HUES48 (cell line): ENCODE measurements around the gene TMEM204.

Experiments used
- H3K27ac ChIP-seq: one replicate; pipeline ENCODE4 v1.7.0; 2013; ENCODE audit warnings: low read depth, low read length, inconsistent platforms
- H3K27me3 ChIP-seq: 2 replicates; pipeline ENCODE4 v1.6.1; 2013; ENCODE audit warnings: mild to moderate bottlenecking, low read length; ENCODE audit not compliant: control insufficient read depth, insufficient read depth
- H3K36me3 ChIP-seq: 2 replicates; pipeline ENCODE4 v1.6.1; 2013; ENCODE audit warnings: low read length; ENCODE audit not compliant: control insufficient read depth, insufficient read depth
- H3K4me1 ChIP-seq: 2 replicates; pipeline ENCODE4 v1.6.1; 2013; ENCODE audit warnings: mild to moderate bottlenecking, low read length; ENCODE audit not compliant: control insufficient read depth, insufficient read depth
- H3K4me3 ChIP-seq: 2 replicates; pipeline ENCODE4 v1.5.1; 2013; ENCODE audit warnings: mild to moderate bottlenecking, low read depth, low read length
- H3K9ac ChIP-seq: 2 replicates; pipeline ENCODE4 v1.6.1; 2013; ENCODE audit warnings: mild to moderate bottlenecking, low read depth, low read length, moderate library complexity
- H3K9me3 ChIP-seq: 2 replicates; pipeline ENCODE4 v1.6.1; 2013; ENCODE audit warnings: low read length; ENCODE audit not compliant: control insufficient read depth, insufficient read depth

The TMEM204 gene

DNA sequence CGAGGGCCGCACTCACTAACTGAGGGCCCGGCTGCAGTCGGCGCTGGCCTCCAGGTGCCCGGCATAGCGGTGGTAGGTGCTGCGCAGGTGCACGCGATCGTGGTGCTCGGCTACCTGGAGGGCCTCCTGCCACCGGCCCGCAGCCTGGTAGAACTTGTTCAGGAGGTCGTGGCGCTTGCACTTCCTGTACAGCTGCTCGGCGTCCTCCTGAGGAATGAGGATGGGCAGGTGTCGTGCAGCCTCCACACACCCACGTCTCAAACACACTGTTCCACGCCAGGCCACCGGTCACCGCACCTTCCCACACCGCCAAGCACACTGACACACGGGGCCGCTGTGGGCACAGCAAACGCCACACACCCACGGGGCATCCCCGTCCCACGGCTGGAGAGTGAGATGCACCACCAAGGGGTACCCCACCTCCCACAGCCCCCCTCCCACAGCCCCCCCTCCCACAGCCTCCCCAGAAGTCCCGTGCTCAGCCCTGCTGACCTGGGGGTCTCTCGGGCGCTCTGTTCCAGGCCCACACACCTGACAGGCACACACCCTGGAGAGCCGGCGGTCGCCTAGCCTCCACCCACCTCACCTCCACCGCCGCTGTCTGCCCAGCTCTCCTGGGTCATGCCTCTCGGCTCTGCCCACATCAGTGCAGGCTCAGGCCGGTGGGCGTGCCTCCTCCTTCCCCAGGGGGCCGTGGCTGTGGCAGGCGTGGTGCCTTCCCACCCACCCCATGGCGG lies 7.4 kb upstream of the TMEM204 start:
- Histone ChIP-seq H3K4me3 (no peak overlapping the region), H3K36me3 (no peaks in the 10 kb centered on the region), H3K9ac (no peak overlapping the region), H3K4me1 (no peaks in the 10 kb centered on the region), H3K27ac (no peak overlapping the region), H3K9me3 (no peaks in the 10 kb centered on the region), H3K27me3 (no peaks in the 10 kb centered on the region)

DNA sequence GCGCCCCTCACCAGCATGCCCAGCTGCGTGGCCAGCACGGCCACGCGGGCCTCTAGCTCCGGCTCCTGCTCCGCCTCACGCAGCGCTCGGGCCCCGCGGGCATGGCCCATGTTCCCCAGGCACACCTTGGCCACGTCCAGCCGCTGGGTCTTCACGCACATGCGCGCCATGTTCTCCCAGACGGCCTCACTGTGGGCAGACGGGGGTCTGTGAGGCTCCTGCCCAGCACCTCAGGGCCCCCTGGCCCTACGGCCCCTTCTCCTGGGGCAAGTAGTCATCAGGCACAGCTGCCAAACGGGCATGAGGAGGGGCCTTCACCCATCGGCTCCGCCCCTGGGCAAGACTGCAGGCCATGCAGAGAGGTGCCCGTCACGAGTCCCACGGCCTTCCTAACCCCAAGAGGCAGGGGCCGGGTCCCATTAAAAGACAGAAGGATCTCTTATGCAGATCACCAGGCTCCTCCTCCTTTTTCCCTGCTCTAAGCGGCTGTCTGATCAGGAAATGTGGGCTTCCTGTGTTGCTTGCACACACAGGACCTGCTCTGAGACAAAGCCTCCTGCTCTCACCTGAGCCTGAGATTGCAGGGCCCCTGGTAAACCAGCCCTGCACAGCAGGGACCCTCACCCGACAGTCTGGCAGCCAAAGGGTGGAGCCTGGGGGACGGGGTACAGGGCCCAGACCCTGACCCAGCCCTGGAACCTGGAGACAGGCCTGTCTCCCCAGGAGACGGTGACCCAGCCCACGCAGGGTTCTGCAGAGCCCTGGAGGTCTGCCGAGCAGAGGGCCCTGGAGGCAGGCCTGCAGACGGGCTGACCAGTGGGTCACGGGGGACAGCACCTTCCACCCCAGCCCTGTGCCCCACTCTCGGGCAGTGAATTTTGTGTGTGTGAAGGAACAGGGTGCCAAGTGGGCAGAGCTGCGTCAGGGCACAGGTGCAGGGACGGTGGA lies 6.6 kb upstream of the TMEM204 start:
- Histone ChIP-seq H3K4me1 (no peaks in the 10 kb centered on the region), H3K9me3 (no peaks in the 10 kb centered on the region), H3K9ac (no peak overlapping the region), H3K4me3 (no peak overlapping the region), H3K27me3 (no peaks in the 10 kb centered on the region), H3K27ac (no peak overlapping the region), H3K36me3 (no peaks in the 10 kb centered on the region)

DNA sequence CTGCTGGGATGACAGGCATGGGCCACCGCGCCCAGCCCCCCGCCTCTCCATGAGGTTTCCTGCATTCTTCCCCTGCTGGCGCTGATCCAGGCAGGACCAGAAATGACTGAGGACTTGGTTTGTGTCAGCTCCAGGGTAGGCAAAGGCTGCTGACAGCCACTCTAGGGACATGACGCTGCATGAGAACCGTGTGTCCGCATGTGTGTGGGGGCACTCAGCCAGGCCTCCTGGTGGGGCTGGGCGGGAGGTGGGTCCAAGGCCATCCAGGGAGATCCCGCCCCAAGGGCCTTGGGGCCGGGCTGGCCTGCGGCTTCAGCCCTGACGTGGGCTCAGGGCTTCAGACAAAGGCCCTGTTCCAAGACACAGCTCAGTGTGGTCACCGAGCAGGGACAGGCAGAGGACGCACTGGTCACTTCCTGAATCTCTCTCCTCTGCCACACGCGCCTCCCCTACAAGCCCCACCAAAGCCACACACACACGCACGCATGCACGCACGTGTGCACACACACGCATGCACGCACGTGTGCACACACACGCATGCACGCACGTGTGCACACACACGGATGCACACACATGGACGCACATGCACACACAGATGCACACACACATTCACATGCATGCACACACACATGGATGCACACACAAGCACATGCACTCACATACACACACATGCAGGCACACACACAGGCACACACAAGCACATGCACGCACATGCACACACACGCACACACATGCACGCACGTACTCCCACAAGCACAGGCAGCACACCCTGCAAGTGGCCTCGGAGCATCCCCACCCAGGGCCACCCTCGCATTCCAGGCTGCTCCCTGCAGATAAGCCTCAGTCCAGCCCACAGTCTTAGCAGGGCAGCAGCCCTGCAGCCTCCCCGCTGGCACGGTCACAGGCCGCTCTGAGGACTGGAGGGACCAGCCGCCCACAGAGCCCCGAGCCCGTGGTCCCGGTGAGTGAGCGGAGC lies 5.3 kb upstream of the TMEM204 start:
- Histone ChIP-seq H3K9ac (no peak overlapping the region), H3K36me3 (no peaks in the 10 kb centered on the region), H3K27ac (no peak overlapping the region), H3K27me3 (no peaks in the 10 kb centered on the region), H3K4me3 (no peak overlapping the region), H3K9me3 (no peaks in the 10 kb centered on the region), H3K4me1 (no peaks in the 10 kb centered on the region)

DNA sequence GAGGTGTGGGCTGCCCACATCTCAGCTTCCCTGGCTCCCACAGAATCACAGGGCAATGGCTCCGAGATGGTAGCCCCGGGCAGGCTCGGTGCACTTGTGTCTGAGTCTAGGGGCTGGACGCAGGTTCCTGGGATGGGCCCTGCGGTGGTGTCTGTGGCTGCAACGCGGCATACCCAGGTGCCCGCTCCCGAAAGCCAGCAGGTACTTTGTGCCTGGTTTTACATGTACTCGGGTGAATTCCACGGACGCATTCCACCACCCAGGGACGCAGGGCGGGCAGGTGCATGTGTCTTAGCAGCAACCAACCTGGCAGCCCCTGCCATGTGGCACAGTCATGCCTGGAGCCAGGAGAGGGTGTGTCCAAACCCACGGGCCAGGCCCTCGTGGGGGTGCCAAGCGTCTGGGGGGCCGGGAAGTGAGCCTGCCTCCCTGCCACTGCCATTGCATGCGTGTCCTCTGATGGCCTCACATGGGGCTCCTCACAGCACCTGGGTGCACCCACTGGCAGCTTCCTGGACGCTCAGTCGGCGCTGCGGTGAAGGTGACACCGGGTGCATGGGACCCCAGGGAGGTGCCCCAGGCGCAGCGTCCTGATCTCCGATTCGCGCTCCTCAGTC lies 4.4 kb upstream of the TMEM204 start:
- no peaks in the 10 kb centered on the region for H3K27me3 ChIP-seq
- H3K9me3 ChIP-seq: no peaks in the 10 kb centered on the region
- no peak overlapping the region for H3K27ac ChIP-seq
- H3K36me3 ChIP-seq: no peaks in the 10 kb centered on the region
- no peak overlapping the region for H3K9ac ChIP-seq
- H3K4me3 ChIP-seq: no peak overlapping the region
- H3K4me1 ChIP-seq: no peaks in the 10 kb centered on the region

DNA sequence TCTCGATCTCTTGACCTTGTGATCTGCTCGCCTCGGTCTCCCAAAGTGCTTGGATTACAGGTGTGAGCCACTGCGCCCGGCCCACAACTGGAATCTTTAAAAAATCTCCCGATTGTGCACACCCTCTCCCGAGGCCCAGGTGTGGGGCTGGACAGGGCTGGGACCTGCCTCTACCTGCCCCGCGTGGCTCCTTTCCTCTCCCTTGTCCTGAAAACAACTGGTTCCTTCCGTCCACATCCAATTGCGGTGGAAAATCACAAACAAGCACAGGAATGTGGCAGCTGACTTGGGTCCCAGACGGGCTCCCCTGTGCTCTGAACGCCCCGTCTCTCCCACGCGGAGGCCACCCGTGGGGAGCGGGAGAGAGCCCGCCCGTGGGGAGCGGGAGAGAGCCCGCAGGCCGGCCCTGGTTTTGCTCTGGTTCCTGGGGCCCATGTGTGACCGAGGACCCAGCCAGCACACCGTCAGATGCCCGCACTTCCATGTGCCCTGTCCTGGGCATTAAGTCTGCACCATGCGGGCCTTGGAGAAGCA lies 3.0 kb upstream of the TMEM204 start:
- no peak overlapping the region for H3K9ac ChIP-seq
- no peaks in the 10 kb centered on the region for H3K4me1 ChIP-seq
- H3K36me3 ChIP-seq: no peaks in the 10 kb centered on the region
- H3K4me3 ChIP-seq: no peak overlapping the region
- no peak overlapping the region for H3K27ac ChIP-seq
- no peaks in the 10 kb centered on the region for H3K27me3 ChIP-seq
- no peaks in the 10 kb centered on the region for H3K9me3 ChIP-seq

DNA sequence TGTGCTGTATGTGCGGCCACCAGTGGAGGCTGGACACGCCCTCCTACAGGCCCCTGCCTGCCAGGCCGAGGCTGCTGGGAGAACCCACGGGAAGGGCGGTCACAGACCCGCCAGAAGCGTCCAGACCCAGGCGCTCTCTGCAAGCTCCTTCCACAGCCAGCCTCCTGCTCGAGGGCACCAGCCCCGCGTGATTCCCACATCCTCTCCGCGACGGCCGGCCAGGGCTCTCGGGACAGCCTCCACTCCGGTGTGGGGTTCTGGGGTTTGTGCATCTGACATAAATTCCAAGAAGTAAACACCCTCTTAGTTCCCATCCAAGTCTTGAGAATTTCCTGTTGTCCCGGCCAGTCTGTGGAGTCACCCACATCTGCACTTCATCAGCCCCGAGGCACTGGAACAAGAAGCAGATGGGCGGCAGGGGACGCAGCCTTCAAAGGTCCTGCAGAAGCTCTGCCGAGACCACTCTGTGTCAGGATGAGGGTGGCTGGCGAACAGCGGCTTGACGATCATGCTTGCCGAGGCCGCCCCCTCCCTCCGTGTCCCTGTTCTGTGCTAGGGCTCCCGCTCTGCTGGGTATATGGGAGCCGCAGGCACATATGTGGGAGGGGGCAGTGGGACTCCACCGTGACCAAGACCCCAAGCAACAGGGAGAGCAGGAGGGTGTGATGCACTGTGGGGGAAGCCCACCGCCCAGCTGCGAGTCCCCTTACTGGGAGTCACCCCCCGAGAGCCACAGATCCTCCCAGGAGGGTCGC lies 2.4 kb upstream of the TMEM204 start:
- Histone ChIP-seq H3K4me3 (no peak overlapping the region), H3K27ac (no peak overlapping the region), H3K9me3 (no peaks in the 10 kb centered on the region), H3K9ac (no peak overlapping the region), H3K36me3 (no peaks in the 10 kb centered on the region), H3K27me3 (no peaks in the 10 kb centered on the region), H3K4me1 (no peaks in the 10 kb centered on the region)

DNA sequence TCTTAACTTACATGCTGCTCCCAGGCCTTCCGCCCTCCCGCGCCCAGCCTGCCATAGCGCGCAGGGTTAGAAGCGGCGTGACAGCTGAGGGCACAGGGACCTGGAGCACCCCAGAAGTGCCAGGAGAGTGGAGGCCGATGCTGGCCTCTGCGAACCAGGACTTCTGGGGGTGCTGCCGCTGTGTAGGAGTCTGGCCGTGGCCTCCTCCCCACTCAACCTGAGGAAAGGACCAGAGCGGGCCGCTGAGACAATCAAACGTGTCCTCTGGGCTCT lies 1.9 kb upstream of the TMEM204 start:
- Histone ChIP-seq H3K9ac (no peak overlapping the region), H3K4me1 (no peaks in the 10 kb centered on the region)

DNA sequence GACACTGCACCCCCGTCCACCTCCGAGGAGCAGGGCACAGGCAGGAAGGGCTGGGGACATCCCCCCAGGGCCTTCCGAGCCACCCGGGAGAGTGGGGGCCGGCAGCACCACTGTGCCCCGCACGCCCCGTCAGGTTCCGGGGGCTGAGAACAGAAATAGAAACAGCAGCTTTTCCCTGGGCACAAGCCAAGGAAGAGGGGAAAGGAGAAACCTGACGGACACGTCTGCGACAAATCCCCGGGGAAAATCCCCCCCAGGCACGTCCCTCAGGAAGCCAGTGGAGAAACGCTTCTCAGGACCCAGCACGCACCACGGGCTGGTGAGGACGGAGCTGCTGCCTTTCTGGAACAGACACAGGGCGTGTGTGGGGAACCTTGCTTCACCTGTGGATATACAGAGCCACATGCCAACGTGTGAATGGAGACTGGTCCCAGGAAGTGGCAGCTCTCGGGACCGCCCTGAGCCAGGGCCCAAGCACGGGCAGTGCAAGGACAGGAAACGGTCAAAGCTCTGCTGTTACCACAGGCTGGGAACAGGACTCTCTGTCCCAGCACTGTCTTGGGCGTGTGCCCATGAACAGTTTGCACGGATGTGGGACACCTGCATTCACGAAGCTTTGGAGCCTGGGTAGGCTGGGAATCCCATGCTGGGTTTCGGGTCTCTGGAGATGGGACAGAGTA lies 1.2 kb upstream of the TMEM204 start:
- no peaks in the 10 kb centered on the region for H3K27me3 ChIP-seq
- H3K36me3 ChIP-seq: no peaks in the 10 kb centered on the region
- H3K27ac ChIP-seq: no peak overlapping the region
- no peak overlapping the region for H3K4me3 ChIP-seq
- no peaks in the 10 kb centered on the region for H3K9me3 ChIP-seq
- H3K4me1 ChIP-seq: no peaks in the 10 kb centered on the region
- H3K9ac ChIP-seq: no peak overlapping the region

More for the DNA sequence above, 1.9 kb upstream of the TMEM204 start:
- Histone ChIP-seq H3K27me3 (no peaks in the 10 kb centered on the region), H3K36me3 (no peaks in the 10 kb centered on the region), H3K27ac (no peak overlapping the region), H3K4me3 (no peak overlapping the region), H3K9me3 (no peaks in the 10 kb centered on the region)

DNA sequence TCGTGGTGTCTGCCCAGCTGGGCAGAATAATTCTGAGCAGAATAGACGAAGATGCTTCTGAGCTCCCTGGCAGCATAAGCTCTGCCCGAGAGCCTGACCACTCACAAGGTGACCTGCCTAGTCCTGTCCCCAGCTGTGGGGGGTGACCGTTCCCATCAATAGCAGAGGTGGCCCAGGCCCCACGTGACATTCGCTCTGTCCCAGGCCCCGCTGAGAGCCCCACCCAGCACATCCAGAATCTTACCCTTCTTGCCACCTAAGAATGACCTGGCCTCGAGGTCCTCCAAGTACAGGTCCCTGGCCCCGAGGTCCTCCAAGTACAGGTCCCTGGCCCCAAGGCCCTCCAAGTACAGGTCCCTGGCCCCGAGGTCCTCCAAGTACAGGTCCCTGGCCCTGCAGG lies 695 bp upstream of the TMEM204 start:
- no peaks in the 10 kb centered on the region for H3K4me1 ChIP-seq
- no peak overlapping the region for H3K4me3 ChIP-seq
- no peaks in the 10 kb centered on the region for H3K9me3 ChIP-seq
- H3K9ac ChIP-seq: no peak overlapping the region
- H3K36me3 ChIP-seq: no peaks in the 10 kb centered on the region
- H3K27ac ChIP-seq: no peak overlapping the region
- no peaks in the 10 kb centered on the region for H3K27me3 ChIP-seq
